Parathyroid adenoma (tissue), 2 donors: Measurements from ENCODE around the gene SMAD4.

Experiments used
- H2AFZ ChIP-seq: fragments of 300-600 bp; sonication (generic); one replicate; pipeline ENCODE4 v1.7.0; 2017; ENCODE audit warnings: antibody characterized with exemption, mild to moderate bottlenecking
- H3K27ac ChIP-seq: fragments of 300-600 bp; sonication (generic); one replicate; pipeline ENCODE4 v1.7.0; 2017
- H3K27me3 ChIP-seq: fragments of 300-600 bp; sonication (generic); one replicate; pipeline ENCODE4 v1.7.0; 2017; ENCODE audit warnings: low read length; ENCODE audit not compliant: control insufficient read depth, insufficient read depth
- H3K36me3 ChIP-seq: fragments of 300-600 bp; sonication (generic); one replicate; pipeline ENCODE4 v1.7.0; 2017; ENCODE audit warnings: low read length; ENCODE audit not compliant: control insufficient read depth, insufficient read depth
- H3K4me1 ChIP-seq: fragments of 300-600 bp; sonication (generic); one replicate; pipeline ENCODE4 v1.7.0; 2017; ENCODE audit warnings: control low read depth
- H3K4me2 ChIP-seq: fragments of 300-600 bp; sonication (generic); one replicate; pipeline ENCODE4 v1.7.0; 2017; ENCODE audit warnings: low read length
- H3K4me3 ChIP-seq: fragments of 300-600 bp; sonication (generic); one replicate; pipeline ENCODE4 v1.7.0; 2017; ENCODE audit warnings: low read depth, low read length
- H3K79me2 ChIP-seq: fragments of 300-600 bp; sonication (generic); one replicate; pipeline ENCODE4 v1.7.0; 2017; ENCODE audit warnings: control low read depth
- H3K9ac ChIP-seq: fragments of 300-600 bp; sonication (generic); one replicate; pipeline ENCODE4 v1.7.0; 2017; ENCODE audit warnings: mild to moderate bottlenecking
- H3K9me3 ChIP-seq: fragments of 300-600 bp; sonication (generic); one replicate; pipeline ENCODE4 v1.7.0; 2017; ENCODE audit warnings: low read length; ENCODE audit not compliant: control insufficient read depth
- TF ChIP-seq, protein P1 (sequence below): fragments of 300-600 bp; sonication (generic); IDR thresholded peaks from one replicate; pipeline ENCODE4 v1.7.0; 2017; ENCODE audit warnings: antibody characterized with exemption, mild to moderate bottlenecking
- donor health status: primary hyperparathyroidism.

SMAD4 gene

DNA sequence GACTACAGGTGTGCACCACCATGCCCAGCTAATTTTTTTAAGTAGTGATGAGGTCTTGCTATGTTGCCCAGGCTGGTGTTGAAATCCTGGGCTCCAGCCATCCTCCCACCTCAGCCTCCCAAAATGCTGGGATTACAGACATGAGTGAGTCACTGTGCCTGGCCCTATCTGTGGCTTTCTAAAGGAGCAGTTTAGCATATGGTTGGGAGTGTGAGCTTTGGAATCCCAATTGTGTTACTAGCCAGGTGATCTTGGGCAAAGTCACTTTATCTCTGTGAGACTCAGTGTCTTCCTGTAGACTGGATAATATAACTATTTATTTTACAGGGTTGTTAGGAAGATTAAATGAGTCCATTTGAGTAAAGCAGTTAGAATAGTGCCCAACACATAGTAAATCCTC is 19.8 kb upstream of the SMAD4 start:
- Histone ChIP-seq H2AFZ (no peak overlapping the region), H3K79me2 (peaks cover 2% of the 10 kb centered on the region), H3K9ac (no peak overlapping the region), H3K4me3 (no peak overlapping the region), H3K27me3 (no peaks in the 10 kb centered on the region), H3K9me3 (no peaks in the 10 kb centered on the region), H3K27ac (no peak overlapping the region), H3K36me3 (no peaks in the 10 kb centered on the region), H3K4me2 (no peak overlapping the region), H3K4me1 (no peaks in the 10 kb centered on the region)
- TF ChIP-seq, protein P1, sequence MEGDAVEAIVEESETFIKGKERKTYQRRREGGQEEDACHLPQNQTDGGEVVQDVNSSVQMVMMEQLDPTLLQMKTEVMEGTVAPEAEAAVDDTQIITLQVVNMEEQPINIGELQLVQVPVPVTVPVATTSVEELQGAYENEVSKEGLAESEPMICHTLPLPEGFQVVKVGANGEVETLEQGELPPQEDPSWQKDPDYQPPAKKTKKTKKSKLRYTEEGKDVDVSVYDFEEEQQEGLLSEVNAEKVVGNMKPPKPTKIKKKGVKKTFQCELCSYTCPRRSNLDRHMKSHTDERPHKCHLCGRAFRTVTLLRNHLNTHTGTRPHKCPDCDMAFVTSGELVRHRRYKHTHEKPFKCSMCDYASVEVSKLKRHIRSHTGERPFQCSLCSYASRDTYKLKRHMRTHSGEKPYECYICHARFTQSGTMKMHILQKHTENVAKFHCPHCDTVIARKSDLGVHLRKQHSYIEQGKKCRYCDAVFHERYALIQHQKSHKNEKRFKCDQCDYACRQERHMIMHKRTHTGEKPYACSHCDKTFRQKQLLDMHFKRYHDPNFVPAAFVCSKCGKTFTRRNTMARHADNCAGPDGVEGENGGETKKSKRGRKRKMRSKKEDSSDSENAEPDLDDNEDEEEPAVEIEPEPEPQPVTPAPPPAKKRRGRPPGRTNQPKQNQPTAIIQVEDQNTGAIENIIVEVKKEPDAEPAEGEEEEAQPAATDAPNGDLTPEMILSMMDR, result no peak

DNA sequence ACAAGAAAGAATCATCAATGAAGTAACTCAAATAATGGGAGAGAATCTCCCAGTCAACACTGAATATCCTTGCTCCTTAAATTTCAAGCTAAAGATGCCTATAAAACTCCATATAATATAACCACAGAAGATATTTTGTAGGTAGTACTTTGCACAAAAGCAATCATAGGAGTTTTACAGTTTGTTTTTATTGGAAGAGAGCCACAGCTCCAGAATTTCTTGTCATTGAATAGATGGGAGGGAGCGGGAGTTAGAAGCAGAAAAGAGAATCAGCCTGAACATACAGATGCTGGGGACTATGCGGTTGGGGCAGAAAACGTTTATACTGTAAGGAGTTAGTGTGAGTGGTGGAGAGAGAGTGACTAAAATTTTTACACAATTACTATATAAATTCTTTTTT is 18.3 kb upstream of the SMAD4 start:
- Histone ChIP-seq H3K4me2 (no peak overlapping the region), H3K9me3 (no peaks in the 10 kb centered on the region), H3K79me2 (peaks cover 2% of the 10 kb centered on the region), H3K36me3 (no peaks in the 10 kb centered on the region), H2AFZ (no peak overlapping the region), H3K9ac (no peak overlapping the region), H3K4me1 (no peaks in the 10 kb centered on the region), H3K27ac (no peak overlapping the region), H3K4me3 (no peak overlapping the region), H3K27me3 (no peaks in the 10 kb centered on the region)
- TF ChIP-seq, protein P1, result no peak

DNA sequence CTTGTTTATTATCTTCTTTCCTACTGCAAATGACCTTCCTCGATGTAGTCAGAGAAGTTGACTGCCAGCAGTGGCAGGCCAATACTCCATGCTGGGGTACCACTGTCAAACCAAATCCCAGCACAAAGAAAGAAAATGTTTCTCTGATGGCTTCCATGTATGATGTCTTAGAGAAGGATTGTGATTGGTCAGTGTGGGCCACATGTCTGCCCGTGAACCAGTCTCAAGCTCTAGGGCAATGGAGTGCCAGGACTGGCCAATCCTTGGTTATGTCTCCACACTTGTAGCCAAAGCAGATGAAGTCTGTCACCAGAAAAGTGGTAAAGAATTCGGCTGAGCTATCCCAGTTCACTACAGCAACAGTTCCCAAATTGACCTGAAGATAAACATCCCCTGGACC is 17.6 kb upstream of the SMAD4 start:
- H3K9me3 ChIP-seq, result no peaks in the 10 kb centered on the region
- H3K4me1 ChIP-seq, result no peaks in the 10 kb centered on the region
- no peak overlapping the region for H3K9ac ChIP-seq
- peaks cover 2% of the 10 kb centered on the region for H3K79me2 ChIP-seq
- no peak overlapping the region for H3K4me3 ChIP-seq
- H3K27ac ChIP-seq, result no peak overlapping the region
- no peak overlapping the region for H3K4me2 ChIP-seq
- TF ChIP-seq, protein P1, result no peak
- H3K36me3 ChIP-seq, result no peaks in the 10 kb centered on the region
- no peaks in the 10 kb centered on the region for H3K27me3 ChIP-seq
- H2AFZ ChIP-seq, result no peak overlapping the region

DNA sequence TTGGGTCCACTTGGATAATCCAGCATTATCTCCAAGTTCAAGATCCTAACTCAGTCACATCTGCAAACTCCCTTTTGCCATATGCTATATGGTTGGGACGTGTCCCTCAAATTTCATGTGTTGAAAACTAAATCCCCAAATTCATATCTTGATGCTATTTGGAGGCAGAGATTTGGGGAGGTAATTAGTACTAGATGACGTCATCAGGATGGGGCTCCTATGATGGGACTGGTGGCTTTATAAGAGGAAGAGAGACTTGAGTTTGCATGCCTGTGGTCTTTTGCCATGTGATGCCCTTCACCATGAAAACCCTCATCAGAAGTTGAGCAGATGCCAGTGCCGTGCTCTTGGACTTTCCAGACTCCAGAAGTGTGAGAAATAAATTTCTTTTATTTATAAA is 16.8 kb upstream of the SMAD4 start:
- H3K4me3 ChIP-seq, result no peak overlapping the region
- H3K27ac ChIP-seq, result no peak overlapping the region
- H3K79me2 ChIP-seq, result peaks cover 2% of the 10 kb centered on the region
- no peaks in the 10 kb centered on the region for H3K9me3 ChIP-seq
- TF ChIP-seq, protein P1, result no peak
- no peak overlapping the region for H3K4me2 ChIP-seq
- H2AFZ ChIP-seq, result no peak overlapping the region
- no peak overlapping the region for H3K9ac ChIP-seq
- H3K4me1 ChIP-seq, result no peaks in the 10 kb centered on the region
- H3K36me3 ChIP-seq, result no peaks in the 10 kb centered on the region
- no peaks in the 10 kb centered on the region for H3K27me3 ChIP-seq

DNA sequence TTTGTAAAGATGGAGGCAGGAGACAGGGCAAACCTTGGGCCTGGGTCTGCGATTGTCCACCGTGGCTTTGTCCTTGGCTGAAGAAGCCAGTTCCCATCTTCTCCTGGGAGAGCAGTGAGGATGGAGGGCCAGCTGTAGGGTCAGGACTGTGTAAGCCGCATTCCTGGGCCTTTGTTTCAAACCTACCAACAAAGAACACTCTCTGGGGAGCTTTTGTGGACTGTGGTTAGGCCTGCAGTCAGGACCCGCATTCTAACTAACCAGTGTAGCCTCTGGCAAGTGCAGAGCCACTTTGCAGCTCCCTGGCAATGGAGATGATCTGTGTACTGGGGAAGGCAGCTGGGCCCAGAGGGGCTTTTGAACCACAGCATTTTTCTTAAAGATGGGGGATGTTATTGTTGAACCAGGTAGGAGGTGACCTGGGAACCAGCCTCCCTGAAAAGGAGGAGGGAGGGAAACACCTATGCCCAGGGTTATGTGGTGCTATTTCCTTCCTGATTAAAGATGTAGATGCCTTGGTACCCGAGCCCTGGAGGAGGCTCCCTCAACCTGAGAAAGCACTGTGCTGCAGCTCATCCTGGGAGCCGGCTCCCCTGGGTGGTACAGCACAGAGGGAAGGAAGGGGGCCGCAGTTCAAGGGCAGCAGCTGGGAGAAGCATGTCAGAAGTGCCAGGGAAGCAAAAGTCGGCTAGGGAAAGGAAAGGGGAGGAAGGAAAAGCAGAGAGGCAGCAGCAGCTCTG is 12.7 kb upstream of the SMAD4 start:
- TF ChIP-seq, protein P1, result no peak
- peaks cover under 1% of the 10 kb centered on the region for H3K79me2 ChIP-seq
- no peaks in the 10 kb centered on the region for H3K4me1 ChIP-seq
- H3K4me3 ChIP-seq, result no peak overlapping the region
- H3K4me2 ChIP-seq, result no peak overlapping the region
- no peaks in the 10 kb centered on the region for H3K27me3 ChIP-seq
- no peaks in the 10 kb centered on the region for H3K9me3 ChIP-seq
- H2AFZ ChIP-seq, result no peak overlapping the region
- no peak overlapping the region for H3K27ac ChIP-seq
- no peaks in the 10 kb centered on the region for H3K36me3 ChIP-seq
- H3K9ac ChIP-seq, result no peak overlapping the region
